Coronary artery (tissue), 2 donors: ENCODE results near the gene MCU.

Experiments
- DNase-seq: peaks from one replicate; pipeline ENCODE4 v3.0.0-alpha.2; 2017; ENCODE audit warnings: low spot score
- H3K27ac ChIP-seq, 2 donors: fragments of 200-600 bp; sonication (generic); one replicate each; pipeline ENCODE4 v1.5.1; 2016 to 2019
- H3K4me3 ChIP-seq: fragments of 200-600 bp; sonication (generic); 2 replicates; pipeline ENCODE4 v1.5.1; 2016; ENCODE audit warnings: mild to moderate bottlenecking, moderate library complexity
- CTCF ChIP-seq: fragments of 200-600 bp; sonication (generic); IDR thresholded peaks from one replicate; pipeline ENCODE4 v1.5.1; 2019; ENCODE audit warnings: antibody characterized with exemption

Gene MCU

GRCh38 chr10:72855129-72855528, 163.2 kb downstream of the MCU start:
- Histone ChIP-seq H3K27ac (no peak overlapping the region), H3K4me3 (no peak overlapping the region)
- no peak for DNase-seq
- TF ChIP-seq CTCF, result no peak

GRCh38 chr10:72855790-72856189, 163.8 kb downstream of the MCU start:
- Histone ChIP-seq H3K4me3 (no peak overlapping the region), H3K27ac (no peak overlapping the region)
- no peak for TF ChIP-seq CTCF
- DNase-seq, result no peak

GRCh38 chr10:72858067-72858466, 166.1 kb downstream of the MCU start:
- no peak for DNase-seq
- no peak overlapping the region for H3K4me3 ChIP-seq
- no peak overlapping the region for H3K27ac ChIP-seq
- TF ChIP-seq CTCF, result no peak

GRCh38 chr10:72862957-72863356, 171.0 kb downstream of the MCU start:
- no peak for TF ChIP-seq CTCF
- no peak for DNase-seq
- Histone ChIP-seq H3K27ac (no peak overlapping the region), H3K4me3 (no peak overlapping the region)

- Histone ChIP-seq H3K4me3 (no peak overlapping the region), H3K27ac (no peak overlapping the region)
- no peak for TF ChIP-seq CTCF
- DNase-seq, result no peak
Measured at GRCh38 chr10:72875250-72876055, 183.5 kb downstream of the MCU start.

- no peak for DNase-seq
- Histone ChIP-seq H3K27ac (no peak overlapping the region), H3K4me3 (no peak overlapping the region)
- TF ChIP-seq CTCF, result no peak
Measured at GRCh38 chr10:72879245-72879644, 187.3 kb downstream of the MCU start.

GRCh38 chr10:72881291-72881690, 189.3 kb downstream of the MCU start:
- DNase-seq, result no peak
- no peak for TF ChIP-seq CTCF
- H3K27ac ChIP-seq, result no peak overlapping the region

More at GRCh38 chr10:72881291-72881690, 189.3 kb downstream of the MCU start:
- no peak overlapping the region for H3K4me3 ChIP-seq
